B cell (primary cell): ENCODE results near the gene PAK3. TPM values are rescaled to one million over a fixed set of nuclear protein-coding genes. Genes with fewer than 3 reads are reported as not detected.

Experiments used
- ATAC-seq: fragments of 200-7000 bp; cut with Tn5 transposase; one replicate; pipeline ENCODE4 v1.10.0; 2021; ENCODE audit warnings: low read depth, mild to moderate bottlenecking, moderate number of reproducible peaks, moderate library complexity
- CTCF ChIA-PET: fragments of 350-600 bp; sonication (Branson Sonifier 250); formaldehyde crosslinking; loops from one replicate; lab custom pipeline; 2021; ENCODE audit warnings: antibody characterized with exemption, inconsistent platforms; lab: Charles Lee
- POLR2A ChIA-PET: fragments of 350-600 bp; sonication (Branson Sonifier 250); formaldehyde crosslinking; loops from one replicate; lab custom pipeline; 2021; ENCODE audit warnings: antibody characterized with exemption; lab: Charles Lee
- DNase-seq: peaks from one replicate; pipeline ENCODE4 v3.0.0; 2013
- H2AFZ ChIP-seq: 2 replicates; pipeline ENCODE4 v1.6.1; 2012; ENCODE audit warnings: mild to moderate bottlenecking, low read depth, low read length; ENCODE audit not compliant: insufficient read depth, poor library complexity, severe bottlenecking
- H3K27ac ChIP-seq, 2 donors: 1 replicate in 1 of 2; 2 replicates in 1 of 2; pipeline ENCODE4 v1.5.1; 2012 to 2013; ENCODE audit warnings: low read length in 2 of 2, mild to moderate bottlenecking in 2 of 2, moderate library complexity in 1 of 2
- H3K27me3 ChIP-seq, 4 experiments: fragments of 200-600 bp in 1 of 4; sonication (generic) in 1 of 4; replicated peaks in 1 of 4; 1 replicate in 2 of 4; 2 replicates in 2 of 4; pipeline versions ENCODE4 v1.6.1 to v1.7.0; 2013 to 2016; ENCODE audit warnings: low read length in 3 of 4, mild to moderate bottlenecking in 2 of 4, mixed read lengths in 1 of 4, moderate library complexity in 1 of 4; ENCODE audit not compliant: insufficient read depth in 4 of 4, control insufficient read depth in 3 of 4; ENCODE audit errors: control extremely low read depth in 1 of 4
- H3K36me3 ChIP-seq, 2 experiments: replicated peaks in 1 of 2; 1 replicate in 1 of 2; 2 replicates in 1 of 2; pipeline versions ENCODE4 v1.6.1 to v1.7.1; 2013; ENCODE audit warnings: low read length in 1 of 2; ENCODE audit not compliant: insufficient read depth in 2 of 2, control insufficient read depth in 1 of 2; ENCODE audit errors: control extremely low read depth in 1 of 2, extremely low read depth in 1 of 2
- H3K4me1 ChIP-seq, 2 donors: fragments of 200-600 bp in 1 of 2; sonication (generic) in 1 of 2; 1 replicate in 1 of 2; 2 replicates in 1 of 2; pipeline versions ENCODE4 v1.5.1 to v1.6.1; 2013 to 2017; ENCODE audit warnings: low read length in 2 of 2; ENCODE audit not compliant: control insufficient read depth in 2 of 2, insufficient read depth in 2 of 2
- H3K4me2 ChIP-seq: replicated peaks from 2 replicates; pipeline ENCODE3; 2012; ENCODE audit warnings: mild to moderate bottlenecking, low read depth, low read length; ENCODE audit not compliant: poor library complexity, severe bottlenecking
- H3K4me3 ChIP-seq, 5 experiments: fragments of 200-600 bp in 1 of 5; sonication (generic) in 1 of 5; 1 replicate in 3 of 5; 2 replicates in 2 of 5; pipeline versions ENCODE4 v1.5.1 to v1.7.0; 2011 to 2016; ENCODE audit warnings: low read length in 4 of 5, mild to moderate bottlenecking in 4 of 5, low read depth in 2 of 5, control low read depth in 1 of 5, moderate library complexity in 1 of 5; ENCODE audit not compliant: insufficient read depth in 1 of 5; ENCODE audit errors: control extremely low read depth in 1 of 5, extremely low read depth in 1 of 5
- H3K79me2 ChIP-seq: fragments of 200-600 bp; sonication (generic); one replicate; pipeline ENCODE4 v1.6.0; 2016; ENCODE audit warnings: low read length; ENCODE audit not compliant: control insufficient read depth, insufficient read depth
- H3K9ac ChIP-seq: fragments of 200-600 bp; sonication (generic); 2 replicates; pipeline ENCODE4 v1.6.1; 2017; ENCODE audit warnings: mild to moderate bottlenecking, low read length, moderate library complexity
- H3K9me3 ChIP-seq, 3 donors: one replicate each; pipeline versions ENCODE4 v1.6.1 to v1.7.1; 2013; ENCODE audit warnings: low read length in 2 of 3; ENCODE audit not compliant: control insufficient read depth in 2 of 3, insufficient read depth in 1 of 3; ENCODE audit errors: control extremely low read depth in 1 of 3
- H4K20me1 ChIP-seq: 2 replicates; pipeline ENCODE4 v1.6.0; 2012; ENCODE audit warnings: mild to moderate bottlenecking, low read length; ENCODE audit not compliant: insufficient read depth, control insufficient read depth, poor library complexity, severe bottlenecking
- H3K27ac Mint-ChIP-seq: one replicate; pipeline ENCODE4 v1.8.0; 2021; ENCODE audit warnings: mixed read lengths
- H3K27me3 Mint-ChIP-seq: one replicate; pipeline ENCODE4 v1.8.0; 2021; ENCODE audit warnings: mixed read lengths
- H3K4me1 Mint-ChIP-seq: one replicate; pipeline ENCODE4 v1.8.0; 2021; ENCODE audit warnings: mixed read lengths
- H3K4me3 Mint-ChIP-seq: one replicate; pipeline ENCODE4 v1.8.0; 2021; ENCODE audit warnings: mixed read lengths
- H3K9me3 Mint-ChIP-seq: one replicate; pipeline ENCODE4 v1.8.0; 2022; ENCODE audit warnings: mixed read lengths; ENCODE audit not compliant: insufficient read depth
- EZH2 ChIP-seq: IDR thresholded peaks from 2 replicates; pipeline ENCODE4 v1.6.1; 2012; ENCODE audit warnings: borderline replicate concordance, low read depth, mild to moderate bottlenecking, moderate library complexity, low read length; ENCODE audit not compliant: insufficient read depth, poor library complexity, severe bottlenecking
- WGBS: methylation state at CpG from one replicate; pipeline ENCODE4 v1.1.5; 2013; ENCODE audit warnings: missing lambda C conversion rate; ENCODE audit not compliant: insufficient coverage; 5-methylcytosine and 5-hydroxymethylcytosine counted together
- intact Hi-C: fragments of 100-400 bp; cut with micrococcal nuclease; formaldehyde crosslinking; loops from one replicate; pipeline ENCODE4 v1.10.0; 2022
- polyA plus RNA-seq: library from polyadenylated mRNA; depleted of rRNA; stranded (reverse); fragments of >200 nt; gene quantifications from 2 replicates; pipeline ENCODE4 v1.2.3, GENCODE V29; 2012
- total RNA-seq, 2 donors: library from RNA; stranded (reverse); fragments of 120-200 nt in 1 of 2; gene quantifications; 1 replicate in 1 of 2; 2 replicates in 1 of 2; pipeline versions ENCODE4 v1.2.3 to v1.2.4, GENCODE V29; 2013 to 2022
- TF ChIP-seq, protein P1 (sequence below): fragments of 200-600 bp; IDR thresholded peaks from one replicate; pipeline ENCODE4 v1.8.0; 2022; ENCODE audit warnings: antibody characterized with exemption, mild to moderate bottlenecking

PAK3 gene
- total and polyA plus RNA-seq, 2 donors (not counting 1 experiment from before 2014, with no cell fraction given) = 0.17 TPM; not detected in 1

DNA sequence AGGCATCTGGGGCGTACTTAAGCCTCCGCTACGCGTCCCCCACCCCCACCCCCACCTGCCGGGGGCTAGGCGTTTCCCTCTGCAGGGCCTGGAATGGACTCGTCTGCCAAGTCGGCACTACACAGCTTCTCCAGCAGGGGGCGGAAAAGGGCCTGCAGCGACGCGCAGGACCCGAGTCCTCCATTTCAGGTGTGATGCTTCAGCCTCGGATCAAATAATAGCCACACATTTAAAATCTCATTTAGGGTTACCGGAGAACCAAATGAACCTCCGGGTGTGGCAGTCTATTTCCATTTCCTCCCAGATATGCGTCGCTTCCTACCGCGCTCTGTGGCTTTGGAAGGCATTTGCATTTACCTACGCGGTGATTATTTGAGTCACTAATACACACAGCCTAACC lies 2.9 kb downstream of the PAK3 start:
- no peak overlapping the region for H3K9ac ChIP-seq
- Mint-ChIP-seq H3K4me1 (peaks cover 17% of the 10 kb centered on the region), H3K9me3 (no peaks in the 10 kb centered on the region), H3K27me3 (peaks cover 17% of the 10 kb centered on the region), H3K4me3 (peak overlapping the region; percentile 59), H3K27ac (no peak overlapping the region)
- H3K4me3 ChIP-seq = peak overlapping the region in 1 of 5 experiments; percentile 19
- TF ChIP-seq, protein P1, sequence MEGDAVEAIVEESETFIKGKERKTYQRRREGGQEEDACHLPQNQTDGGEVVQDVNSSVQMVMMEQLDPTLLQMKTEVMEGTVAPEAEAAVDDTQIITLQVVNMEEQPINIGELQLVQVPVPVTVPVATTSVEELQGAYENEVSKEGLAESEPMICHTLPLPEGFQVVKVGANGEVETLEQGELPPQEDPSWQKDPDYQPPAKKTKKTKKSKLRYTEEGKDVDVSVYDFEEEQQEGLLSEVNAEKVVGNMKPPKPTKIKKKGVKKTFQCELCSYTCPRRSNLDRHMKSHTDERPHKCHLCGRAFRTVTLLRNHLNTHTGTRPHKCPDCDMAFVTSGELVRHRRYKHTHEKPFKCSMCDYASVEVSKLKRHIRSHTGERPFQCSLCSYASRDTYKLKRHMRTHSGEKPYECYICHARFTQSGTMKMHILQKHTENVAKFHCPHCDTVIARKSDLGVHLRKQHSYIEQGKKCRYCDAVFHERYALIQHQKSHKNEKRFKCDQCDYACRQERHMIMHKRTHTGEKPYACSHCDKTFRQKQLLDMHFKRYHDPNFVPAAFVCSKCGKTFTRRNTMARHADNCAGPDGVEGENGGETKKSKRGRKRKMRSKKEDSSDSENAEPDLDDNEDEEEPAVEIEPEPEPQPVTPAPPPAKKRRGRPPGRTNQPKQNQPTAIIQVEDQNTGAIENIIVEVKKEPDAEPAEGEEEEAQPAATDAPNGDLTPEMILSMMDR = peak; percentile 49
- TF ChIP-seq EZH2 = no peak
- ATAC-seq (peak; percentile 41), DNase-seq (peak; percentile 51)
- H3K27ac ChIP-seq = no peak overlapping the region
- H3K9me3 ChIP-seq = no peaks in the 10 kb centered on the region
- intact Hi-C loops = loop anchor here (5.0 kb wide), 1 partner anchor 583 kb away; the partner anchor contains the start of gene ALG13
- peaks cover 11 to 17% of the 10 kb centered on the region in 2 donors for H3K4me1 ChIP-seq
- WGBS = 14% methylated on average over 3 of the region's 22 CpGs
- H4K20me1 ChIP-seq = no peaks in the 10 kb centered on the region
- POLR2A ChIA-PET = no interaction called here
- peak overlapping the region; percentile 48 for H2AFZ ChIP-seq
- peaks cover 0 to 19% (median 4%) of the 10 kb centered on the region in 4 experiments for H3K27me3 ChIP-seq
- H3K36me3 ChIP-seq = no peaks in the 10 kb centered on the region
- no peaks in the 10 kb centered on the region for H3K79me2 ChIP-seq
- H3K4me2 ChIP-seq = peak overlapping the region; percentile 41
- CTCF ChIA-PET = interaction anchor here (1.0 kb wide), 1 partner anchor 9 kb away, joined by 4 read pairs; no protein-coding TSS in a partner anchor

DNA sequence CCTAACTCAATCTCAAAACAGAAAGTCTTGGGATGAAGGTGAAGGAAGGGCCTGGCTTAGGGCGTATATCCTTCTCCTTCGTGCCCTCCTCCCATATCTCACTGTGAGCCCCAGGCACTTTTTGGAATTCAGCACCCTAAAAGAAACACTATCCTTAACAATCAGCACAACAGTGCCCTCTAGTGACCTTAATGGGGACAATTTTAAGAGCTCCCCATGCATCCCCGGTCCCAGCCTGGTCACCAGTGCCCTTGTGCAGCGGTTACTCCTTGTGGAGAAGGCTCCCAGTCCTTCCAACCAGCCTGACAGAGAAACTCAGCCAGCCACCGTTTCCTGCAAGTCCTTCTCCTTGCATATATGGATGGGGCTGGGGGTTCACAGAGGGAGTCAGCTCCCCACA lies 4.2 kb downstream of the PAK3 start:
- no peaks in the 10 kb centered on the region for H3K9me3 Mint-ChIP-seq
- ChIA-PET CTCF (interaction anchor here (0.7 to 0.8 kb wide), 2 partner anchors 9 to 15 kb away, joined by 3 read pairs; no protein-coding TSS in a partner anchor), POLR2A (no interaction called here)
- DNase-seq (peak; percentile 35), ATAC-seq (peak; percentile 21)
- intact Hi-C loops = no loop called here
- no peaks in the 10 kb centered on the region for H4K20me1 ChIP-seq
- peaks cover 11 to 17% of the 10 kb centered on the region in 2 donors for H3K4me1 ChIP-seq
- H3K27ac Mint-ChIP-seq = no peak overlapping the region
- TF ChIP-seq EZH2 = no peak
- TF ChIP-seq, protein P1 = peak; percentile 45
- H3K27me3 ChIP-seq = peaks cover 0 to 18% (median 4%) of the 10 kb centered on the region in 4 experiments
- WGBS = no CpG with 5 or more reads among the region's 5 CpGs
- no peak overlapping the region for H3K4me3 ChIP-seq
- no peaks in the 10 kb centered on the region for H3K36me3 ChIP-seq
- no peaks in the 10 kb centered on the region for H3K9me3 ChIP-seq
- no peak overlapping the region for H3K27ac ChIP-seq
- H3K27me3 Mint-ChIP-seq = peaks cover 17% of the 10 kb centered on the region
- no peak overlapping the region for H3K4me2 ChIP-seq
- no peak overlapping the region for H3K9ac ChIP-seq
- H3K4me3 Mint-ChIP-seq = no peak overlapping the region
- H2AFZ ChIP-seq = no peak overlapping the region
- H3K79me2 ChIP-seq = no peaks in the 10 kb centered on the region
- peaks cover 16% of the 10 kb centered on the region for H3K4me1 Mint-ChIP-seq
